H1 (cell line): ENCODE results near the gene EEF1A2. TPM values are rescaled to one million over a fixed set of nuclear protein-coding genes. Genes with fewer than 3 reads are reported as not detected.

Experiments used
- CTCF ChIA-PET: fragments of 300-600 bp; sonication (Branson Sonifier 250); formaldehyde crosslinking; loops from one replicate; lab custom pipeline; 2021; ENCODE audit not compliant: partially characterized antibody; lab: Charles Lee
- POLR2A ChIA-PET: fragments of 300-600 bp; sonication (Branson Sonifier 250); formaldehyde crosslinking; loops from one replicate; lab custom pipeline; 2021; ENCODE audit warnings: inconsistent platforms; ENCODE audit not compliant: partially characterized antibody; lab: Charles Lee
- DNase-seq, 2 experiments: peaks; one replicate each; pipeline versions ENCODE4 v3.0.0 to v3.0.0-alpha.2; 2010 to 2022; ENCODE audit warnings: low spot score in 2 of 2, low read depth in 1 of 2, mixed read lengths in 1 of 2
- FAIRE-seq: peaks from 2 replicates; lab custom pipeline; 2011; peaks lifted over from hg19 to GRCh38; lab: Jason Lieb, UNC
- H2AFZ ChIP-seq: 2 replicates; pipeline ENCODE4 v1.8.1; 2012; ENCODE audit warnings: low read length, inconsistent platforms
- H2AK5ac ChIP-seq: 2 replicates; pipeline ENCODE4 v1.6.1; 2013; ENCODE audit warnings: low read depth, low read length
- H2BK120ac ChIP-seq: replicated peaks from 2 replicates; pipeline ENCODE3; 2013; ENCODE audit warnings: low read depth, low read length, inconsistent platforms
- H2BK12ac ChIP-seq: 2 replicates; pipeline ENCODE4 v1.6.1; 2013; ENCODE audit warnings: low read depth, low read length
- H2BK15ac ChIP-seq: 2 replicates; pipeline ENCODE4 v1.6.1; 2013; ENCODE audit warnings: low read length
- H2BK20ac ChIP-seq: 2 replicates; pipeline ENCODE4 v1.6.1; 2013; ENCODE audit warnings: low read length
- H2BK5ac ChIP-seq: 2 replicates; pipeline ENCODE4 v1.6.1; 2013; ENCODE audit warnings: low read depth, low read length
- H3K14ac ChIP-seq: 2 replicates; pipeline ENCODE4 v1.6.1; 2013; ENCODE audit warnings: inconsistent platforms; ENCODE audit not compliant: insufficient read length
- H3K18ac ChIP-seq: 2 replicates; pipeline ENCODE4 v1.6.1; 2013; ENCODE audit warnings: low read length; ENCODE audit errors: extremely low read depth
- H3K23ac ChIP-seq: 2 replicates; pipeline ENCODE4 v1.6.1; 2013; ENCODE audit warnings: inconsistent platforms; ENCODE audit not compliant: insufficient read length
- H3K23me2 ChIP-seq: 2 replicates; pipeline ENCODE4 v1.6.1; 2013; ENCODE audit warnings: low read depth, low read length
- H3K27ac ChIP-seq: 2 replicates; pipeline ENCODE4 v1.6.1; 2011; ENCODE audit warnings: low read depth, low read length, inconsistent platforms
- H3K27me3 ChIP-seq, 4 experiments: replicated peaks in 1 of 4; 1 replicate in 1 of 4; 2 replicates in 3 of 4; pipeline versions ENCODE4 v1.6.1 to v1.8.1; 2011 to 2013; ENCODE audit warnings: low read length in 3 of 4, mild to moderate bottlenecking in 3 of 4, inconsistent platforms in 2 of 4, mixed read lengths in 2 of 4, moderate library complexity in 1 of 4; ENCODE audit not compliant: control insufficient read depth in 3 of 4, insufficient read depth in 3 of 4; ENCODE audit errors: extremely low read depth in 1 of 4
- H3K36me3 ChIP-seq, 4 experiments: 2 replicates each; pipeline versions ENCODE4 v1.6.1 to v1.8.1; 2011 to 2013; ENCODE audit warnings: mild to moderate bottlenecking in 4 of 4, low read length in 3 of 4, moderate library complexity in 2 of 4, control low read depth in 1 of 4, inconsistent platforms in 1 of 4; ENCODE audit not compliant: insufficient read depth in 4 of 4, control insufficient read depth in 2 of 4
- H3K4ac ChIP-seq: replicated peaks from 2 replicates; pipeline ENCODE3; 2013; ENCODE audit warnings: low read length, low read depth, mixed read lengths, inconsistent platforms; ENCODE audit not compliant: insufficient read length
- H3K4me1 ChIP-seq, 4 experiments: replicated peaks in 1 of 4; 1 replicate in 1 of 4; 2 replicates in 3 of 4; pipeline versions ENCODE4 v1.6.1 to v1.8.1; 2011 to 2013; ENCODE audit warnings: low read length in 3 of 4, inconsistent platforms in 2 of 4, mixed read lengths in 1 of 4; ENCODE audit not compliant: insufficient read depth in 4 of 4, control insufficient read depth in 3 of 4
- H3K4me2 ChIP-seq, 2 experiments: 2 replicates each; pipeline versions ENCODE4 v1.6.1 to v1.8.1; 2011 to 2013; ENCODE audit warnings: low read depth in 2 of 2, low read length in 2 of 2, control low read depth in 1 of 2, inconsistent platforms in 1 of 2, mild to moderate bottlenecking in 1 of 2; ENCODE audit not compliant: insufficient read depth in 1 of 2
- H3K4me3 ChIP-seq, 4 experiments: fragments of 200-600, 300-600 bp in 1 of 4; sonication (generic), shearing (Covaris generic), sonication (Bioruptor Twin) in 1 of 4; 2 replicates each; pipeline versions ENCODE4 v1.5.1 to v1.8.1; 2011 to 2016; ENCODE audit warnings: low read length in 4 of 4, low read depth in 3 of 4, control low read depth in 2 of 4, inconsistent platforms in 2 of 4, mild to moderate bottlenecking in 2 of 4, mixed read lengths in 1 of 4, moderate library complexity in 1 of 4; ENCODE audit not compliant: insufficient read depth in 2 of 4; ENCODE audit errors: extremely low read depth in 1 of 4
- H3K56ac ChIP-seq: replicated peaks from 2 replicates; pipeline ENCODE3; 2013; ENCODE audit warnings: low read depth, mild to moderate bottlenecking, mixed read lengths, low read length, inconsistent platforms; ENCODE audit not compliant: insufficient read length
- H3K79me1 ChIP-seq: 2 replicates; pipeline ENCODE4 v1.6.1; 2013; ENCODE audit warnings: low read depth, low read length, control low read depth
- H3K79me2 ChIP-seq, 2 experiments: 2 replicates each; pipeline versions ENCODE4 v1.6.1 to v1.8.1; 2012 to 2013; ENCODE audit warnings: low read length in 2 of 2, mild to moderate bottlenecking in 2 of 2, inconsistent platforms in 1 of 2; ENCODE audit not compliant: insufficient read depth in 2 of 2, control insufficient read depth in 1 of 2
- H3K9ac ChIP-seq, 4 experiments: replicated peaks in 1 of 4; 1 replicate in 1 of 4; 2 replicates in 3 of 4; pipeline versions ENCODE4 v1.6.1 to v1.8.1; 2011 to 2013; ENCODE audit warnings: low read depth in 3 of 4, low read length in 3 of 4, control low read depth in 2 of 4, mild to moderate bottlenecking in 2 of 4, moderate library complexity in 2 of 4, inconsistent platforms in 1 of 4; ENCODE audit errors: extremely low read depth in 1 of 4
- H3K9me3 ChIP-seq, 2 experiments: 2 replicates each; pipeline versions ENCODE4 v1.6.1 to v1.8.1; 2012 to 2013; ENCODE audit warnings: mild to moderate bottlenecking in 2 of 2, moderate library complexity in 2 of 2, control low read depth in 1 of 2, inconsistent platforms in 1 of 2, low read depth in 1 of 2, low read length in 1 of 2, mixed read lengths in 1 of 2; ENCODE audit not compliant: insufficient read depth in 2 of 2
- H4K20me1 ChIP-seq, 2 experiments: replicated peaks in 1 of 2; 2 replicates each; pipeline versions ENCODE3 to v1.8.1; 2011 to 2013; ENCODE audit warnings: inconsistent platforms in 2 of 2, low read length in 2 of 2, mild to moderate bottlenecking in 1 of 2; ENCODE audit not compliant: insufficient read depth in 2 of 2, control insufficient read depth in 1 of 2
- H4K5ac ChIP-seq: 2 replicates; pipeline ENCODE4 v1.6.1; 2013; ENCODE audit warnings: low read length, low read depth, mixed read lengths, inconsistent platforms; ENCODE audit not compliant: insufficient read length
- H4K8ac ChIP-seq: 2 replicates; pipeline ENCODE4 v1.8.0; 2013; ENCODE audit warnings: mild to moderate bottlenecking, moderate library complexity, low read length, inconsistent platforms; ENCODE audit not compliant: insufficient read depth; ENCODE audit errors: extremely low read depth
- H4K91ac ChIP-seq: replicated peaks from 2 replicates; pipeline ENCODE3; 2013; ENCODE audit warnings: low read length, mixed read lengths, inconsistent platforms; ENCODE audit not compliant: insufficient read length
- BACH1 ChIP-seq: IDR thresholded peaks from 2 replicates; pipeline ENCODE4 v1.6.1; 2012; ENCODE audit warnings: low read length, improper control_type of control experiment
- CREB1 ChIP-seq: IDR thresholded peaks from 2 replicates; pipeline ENCODE4 v1.6.1; 2012; ENCODE audit warnings: inconsistent platforms
- EZH2 ChIP-seq: fragments of 200-600 bp; sonication (generic); IDR thresholded peaks from 2 replicates; pipeline ENCODE4 v1.7.1; 2012; ENCODE audit warnings: low read depth, mild to moderate bottlenecking, moderate library complexity, low read length, inconsistent platforms; ENCODE audit not compliant: severe bottlenecking
- GABPA ChIP-seq: IDR thresholded peaks from 2 replicates; pipeline ENCODE4 v1.6.1; 2011; ENCODE audit warnings: mild to moderate bottlenecking, low read length, moderate library complexity, borderline replicate concordance; ENCODE audit not compliant: insufficient read depth
- NRF1 ChIP-seq: IDR thresholded peaks from 2 replicates; pipeline ENCODE4 v1.6.1; 2011; ENCODE audit warnings: mild to moderate bottlenecking, low read depth, low read length, improper control_type of control experiment
- PHF8 ChIP-seq: fragments of 200-600 bp; sonication (generic); conservative IDR thresholded peaks from 2 replicates; pipeline ENCODE4 v1.7.1; 2012; ENCODE audit warnings: low read depth, mild to moderate bottlenecking, inconsistent platforms, low read length, moderate library complexity
- POLR2A ChIP-seq, 2 experiments: IDR thresholded peaks; 1 replicate in 1 of 2; 2 replicates in 1 of 2; pipeline ENCODE4 v1.6.1; 2011; ENCODE audit warnings: low read depth in 2 of 2, low read length in 2 of 2, mild to moderate bottlenecking in 2 of 2; ENCODE audit errors: control extremely low read depth in 1 of 2
- RBBP5 ChIP-seq: IDR thresholded peaks from 2 replicates; pipeline ENCODE4 v1.7.1; 2012; ENCODE audit warnings: low read depth, mild to moderate bottlenecking, inconsistent platforms, low read length, moderate library complexity, borderline replicate concordance
- SIN3A ChIP-seq, 2 experiments: IDR thresholded peaks in 1 of 2; conservative IDR thresholded peaks in 1 of 2; 2 replicates each; pipeline ENCODE4 v1.6.1; 2011 to 2012; ENCODE audit warnings: low read length in 2 of 2, improper control_type of control experiment in 1 of 2, low read depth in 1 of 2, mild to moderate bottlenecking in 1 of 2
- SIRT6 ChIP-seq: IDR thresholded peaks from one replicate; pipeline ENCODE4 v1.7.1; 2012; ENCODE audit warnings: low read length, inconsistent platforms
- TAF1 ChIP-seq: IDR thresholded peaks from 2 replicates; pipeline ENCODE4 v1.6.1; 2011; ENCODE audit warnings: mild to moderate bottlenecking, low read depth, low read length
- TEAD4 ChIP-seq: IDR thresholded peaks from 2 replicates; pipeline ENCODE4 v1.6.1; 2012; ENCODE audit warnings: low read depth, low read length, inconsistent platforms, mixed read lengths
- YY1 ChIP-seq: IDR thresholded peaks from 2 replicates; pipeline ENCODE4 v1.6.1; 2011; ENCODE audit warnings: low read depth, mild to moderate bottlenecking, low read length
- WGBS, 2 experiments: shearing (Covaris generic) in 1 of 2; methylation state at CpG; one replicate each; pipeline versions ENCODE4 v1.1.6 to v1.1.7; 2013 to 2015; ENCODE audit warnings: low lambda C conversion rate in 2 of 2, mixed read lengths in 2 of 2, inconsistent platforms in 1 of 2, low coverage in 1 of 2, missing lambda C conversion rate in 1 of 2; ENCODE audit not compliant: insufficient replicate concordance in 2 of 2, insufficient coverage in 1 of 2, insufficient read length in 1 of 2; ENCODE audit errors: extremely low coverage in 1 of 2, missing lambda C conversion rate in 1 of 2; 5-methylcytosine and 5-hydroxymethylcytosine counted together
- polyA plus RNA-seq, 7 experiments: library from polyadenylated mRNA; depleted of rRNA in 3 of 7; stranded (reverse) in 5 of 7; unstranded in 2 of 7; fragments of >200 nt in 5 of 7; fragments of 200-250 nt in 2 of 7; gene quantifications; 1 replicate in 5 of 7; 2 replicates in 1 of 7; 4 replicates in 1 of 7; pipeline versions ENCODE4 v1.2.1 to v1.2.3, GENCODE V29; 2011 to 2013; ENCODE audit warnings: missing spikeins in 2 of 7, mixed read lengths in 2 of 7
- total RNA-seq: library from RNA; stranded (reverse); fragmentation: NEBNext Ultra II Directional; extraction: Animal tissue kit (Norgen Biotek cat#: 25700); gene quantifications from 2 replicates; pipeline ENCODE4 v1.2.1, GENCODE V29; 2021

The EEF1A2 gene
- total and polyA plus RNA-seq, 2 of the 8 experiments (the other 6 are each of a cell fraction or from before 2014, with no cell fraction given): 7.4 to 25.8 TPM

GRCh38 chr20:63520504-63520933 lies 21.6 kb upstream of the EEF1A2 start, which contains the start of gene PPDPF:
Gene PPDPF, plus strand, starts transcription at chr20:63520765. Its CDS starts 544 bp downstream, at chr20:63521309.
- Histone ChIP-seq H2AFZ (no peak within 1 kb of the TSS), H3K79me2 (peaks cover 0 to 4% of the 10 kb centered on the region in 2 experiments; a peak in 1 of 4 replicates), H4K20me1 (peaks cover 3 to 22% of the 10 kb centered on the region in 2 experiments), H4K5ac (peak within 1 kb of the TSS; percentile 48), H2BK120ac (peak within 1 kb of the TSS; percentile 13), H2BK15ac (peak within 1 kb of the TSS; percentile 9; the same call in 1 of the 2 replicates), H3K23me2 (peaks cover 17% of the 10 kb centered on the region; the same call in 1 of the 2 replicates), H4K91ac (peak within 1 kb of the TSS; percentile 93), H4K8ac (peak within 1 kb of the TSS; percentile 99), H2AK5ac (no peak within 1 kb of the TSS), H3K9me3 (no peaks in the 10 kb centered on the region), H3K4me3 (peak within 1 kb of the TSS; percentile 66 to 99 (median 88)), H3K4me2 (peak within 1 kb of the TSS; percentile 68 to 97), H2BK5ac (peak within 1 kb of the TSS; percentile 75), H3K18ac (peak within 1 kb of the TSS; percentile 71), H3K9ac (peak within 1 kb of the TSS; percentile 80 to 97 (median 90)), H3K56ac (peak within 1 kb of the TSS; percentile 69), H3K23ac (no peak within 1 kb of the TSS), H3K4me1 (peaks cover 0 to 21% (median 10%) of the 10 kb centered on the region in 4 experiments; a peak in 5 of 7 replicates), H2BK20ac (no peak within 1 kb of the TSS), H3K27me3 (peaks cover 0 to 6% (median under 1%) of the 10 kb centered on the region in 4 experiments; a peak in 2 of 7 replicates), H2BK12ac (0 out of 2 replicates have a peak within 1 kb of the TSS, but pooled peaks have one; percentile 75), H3K4ac (peak within 1 kb of the TSS; percentile 38), H3K14ac (no peak within 1 kb of the TSS), H3K27ac (peak within 1 kb of the TSS; percentile 87), H3K36me3 (peaks cover 0 to 14% (median 0%) of the 10 kb centered on the region in 4 experiments; a peak in 2 of 8 replicates), H3K79me1 (peaks cover 7% of the 10 kb centered on the region; the same call in 1 of the 2 replicates)
- no peak for FAIRE-seq
- ChIA-PET CTCF (interaction anchor here (1.5 to 4.2 kb wide), 4 partner anchors 14 to 73 kb away, joined by 4 to 28 read pairs (median 11); partner anchors contain the start of gene PTK6), POLR2A (interaction anchor here (0.6 to 4.6 kb wide), 26 partner anchors 9 to 453 kb away, joined by 3 to 59 read pairs (median 5); partner anchors contain the start of genes COL20A1, KCNQ2, PTK6 and RTEL1)
- DNase-seq: peak; percentile 39 to 88
- WGBS, 2 experiments: 2% methylated on average over 18 of the region's 64 CpGs; no CpG with 5 or more reads in 1 of the 2 experiments
- TF ChIP-seq GABPA (no peak), SIRT6 (no peak), TEAD4 (no peak), BACH1 (peak; percentile 94), PHF8 (peak; percentile 78; the same call in 1 of the 2 replicates), NRF1 (peak; percentile 36), TAF1 (peak; percentile 65), YY1 (no peak), POLR2A (IDR thresholded peaks at IDR 0.05; ENCODE audit: control extremely low read depth in 1 of 2, low read depth in 2 of 2, low read length in 2 of 2) (peak; percentile 70 to 87), CREB1 (peak; percentile 78), EZH2 (no peak), RBBP5 (0 out of 2 replicates have a peak, but pooled peaks have one; percentile 8), SIN3A (conservative IDR thresholded peaks at IDR 0.05 in 1 of 2, IDR thresholded peaks at IDR 0.05 in 1 of 2; ENCODE audit: low read depth in 1 of 2, low read length in 2 of 2) (no peak)
